K562 (cell line): ENCODE data around the gene SLC26A11. TPM values are rescaled to one million over a fixed set of nuclear protein-coding genes. Genes with fewer than 3 reads are reported as not detected.

Experiments used
- ATAC-seq: fragments of 200-7000 bp; cut with Tn5 transposase; 3 replicates; pipeline ENCODE4 v1.9.1; 2020; ENCODE audit warnings: moderate library complexity
- BruUV-seq: library from RNA; stranded (reverse); fragments of 400-500 nt; replicated peaks from 2 replicates; lab custom pipeline; 2021; lab: Mats Ljungman, UMichigan
- CTCF ChIA-PET: fragments of 300-600 bp; formaldehyde crosslinking; extraction: SDS; loops from one replicate; lab custom pipeline; 2021; ENCODE audit warnings: low intra/inter-chr PET ratio; lab: Yijun Ruan, JAX
- POLR2A ChIA-PET: fragments of 300-600, 350-650 bp; sonication (Branson Sonifier 250); formaldehyde crosslinking; extraction: SDS; loops from one replicate; lab custom pipeline; 2021; ENCODE audit warnings: antibody characterized with exemption, inconsistent platforms; lab: Yijun Ruan, JAX
- DNase-seq, 4 experiments: peaks; one replicate each; pipeline versions ENCODE4 v3.0.0 to v3.0.0-alpha.2; 2011 to 2018; ENCODE audit warnings: low spot score in 3 of 4, mixed read lengths in 3 of 4; ENCODE audit errors: extremely low read depth in 1 of 4
- FAIRE-seq: peaks from 2 replicates; lab custom pipeline; 2011; peaks lifted over from hg19 to GRCh38; lab: Jason Lieb, UNC
- H2AFZ ChIP-seq: 2 replicates; pipeline ENCODE4 v1.6.0; 2011; ENCODE audit warnings: low read depth, low read length, control low read depth, inconsistent platforms
- H3K27ac ChIP-seq: fragments of 200-600 bp; 3 replicates; pipeline ENCODE4 v1.8.0; 2011; ENCODE audit warnings: low read depth, mild to moderate bottlenecking, control low read depth, inconsistent platforms, low read length, moderate library complexity, mixed read lengths; ENCODE audit errors: extremely low read depth
- H3K27me3 ChIP-seq, 2 experiments: fragments of 300-600 bp in 1 of 2; 2 replicates in 1 of 2; 3 replicates in 1 of 2; pipeline versions ENCODE4 v1.6.0 to v1.8.0; 2011; ENCODE audit warnings: inconsistent platforms in 2 of 2, low read length in 2 of 2, mild to moderate bottlenecking in 1 of 2, mixed read lengths in 1 of 2, moderate library complexity in 1 of 2; ENCODE audit not compliant: control insufficient read depth in 2 of 2, insufficient read depth in 2 of 2
- H3K36me3 ChIP-seq: fragments of 300-600 bp; 3 replicates; pipeline ENCODE4 v1.8.0; 2011; ENCODE audit warnings: mild to moderate bottlenecking, low read length, inconsistent platforms; ENCODE audit not compliant: control insufficient read depth, insufficient read depth
- H3K4me1 ChIP-seq, 2 experiments: fragments of 200-600 bp in 1 of 2; replicated peaks in 1 of 2; 2 replicates in 1 of 2; 3 replicates in 1 of 2; pipeline versions ENCODE4 v1.5.1 to v1.8.0; 2011; ENCODE audit warnings: inconsistent platforms in 2 of 2, low read length in 2 of 2, mild to moderate bottlenecking in 1 of 2, mixed read lengths in 1 of 2, moderate library complexity in 1 of 2; ENCODE audit not compliant: control insufficient read depth in 2 of 2, insufficient read depth in 2 of 2
- H3K4me2 ChIP-seq: 2 replicates; pipeline ENCODE4 v1.6.1; 2011; ENCODE audit warnings: low read length, control low read depth, inconsistent platforms, mixed read lengths; ENCODE audit not compliant: insufficient read depth
- H3K4me3 ChIP-seq: fragments of 200-600 bp; sonication (generic), shearing (Covaris generic); 2 replicates; pipeline ENCODE4 v1.5.1; 2016; ENCODE audit warnings: control low read depth, inconsistent platforms
- H3K79me2 ChIP-seq: fragments of 200-600 bp; 3 replicates; pipeline ENCODE4 v1.8.0; 2011; ENCODE audit warnings: low read length, inconsistent platforms; ENCODE audit not compliant: control insufficient read depth, insufficient read depth
- H3K9ac ChIP-seq, 2 experiments: 2 replicates each; pipeline versions ENCODE4 v1.6.0 to v1.6.1; 2011; ENCODE audit warnings: low read depth in 2 of 2, low read length in 2 of 2, control low read depth in 1 of 2, inconsistent platforms in 1 of 2, mild to moderate bottlenecking in 1 of 2, mixed read lengths in 1 of 2; ENCODE audit not compliant: insufficient read depth in 1 of 2
- H3K9me1 ChIP-seq: one replicate; pipeline ENCODE4 v1.6.0; 2011; ENCODE audit warnings: inconsistent platforms, mild to moderate bottlenecking, low read length, moderate library complexity; ENCODE audit not compliant: control insufficient read depth, insufficient read depth
- H3K9me3 ChIP-seq: replicated peaks from 2 replicates; pipeline ENCODE4 v1.5.1; 2011; ENCODE audit warnings: low read depth, low read length, inconsistent platforms; ENCODE audit not compliant: control insufficient read depth, insufficient read depth
- H4K20me1 ChIP-seq: replicated peaks from 2 replicates; pipeline ENCODE4 v1.6.1; 2011; ENCODE audit warnings: low read length, inconsistent platforms, mixed read lengths; ENCODE audit not compliant: control insufficient read depth, insufficient read depth
- CCAR2 ChIP-seq: fragments of 200-400 bp; formaldehyde crosslinking; IDR thresholded peaks from 2 replicates; pipeline ENCODE4 v1.6.1; 2017; ENCODE audit warnings: mild to moderate bottlenecking, low read depth, low read length
- EWSR1 ChIP-seq: fragments of 450-650 bp; IDR thresholded peaks from 2 replicates; pipeline ENCODE4 v1.6.1; 2018; ENCODE audit warnings: borderline replicate concordance, mild to moderate bottlenecking, low read depth, moderate library complexity; ENCODE audit not compliant: partially characterized antibody
- MCM5 ChIP-seq: fragments of 450-650 bp; IDR thresholded peaks from 2 replicates; pipeline ENCODE4 v1.6.1; 2016; ENCODE audit warnings: low read depth
- MTA2 ChIP-seq: fragments of 450-650 bp; IDR thresholded peaks from 2 replicates; pipeline ENCODE4 v1.6.1; 2016; ENCODE audit warnings: low read depth
- POLR3A ChIP-seq: IDR thresholded peaks from 2 replicates; pipeline ENCODE4 v1.6.1; 2011; ENCODE audit warnings: borderline replicate concordance, mild to moderate bottlenecking, moderate library complexity; ENCODE audit not compliant: insufficient read length, insufficient read depth; ENCODE audit errors: extremely low read depth
- PTBP1 ChIP-seq: fragments of 200-400 bp; formaldehyde crosslinking; IDR thresholded peaks from 2 replicates; pipeline ENCODE4 v1.6.1; 2017; ENCODE audit warnings: low read depth, low read length
- SRF ChIP-seq, 2 experiments: fragments of 250-450, 450-650 bp in 1 of 2; sonication (Bioruptor Pico) in 1 of 2; sonication (generic) in 1 of 2; formaldehyde crosslinking; IDR thresholded peaks; 2 replicates each; pipeline versions ENCODE4 v1.5.0 to v1.5.1; 2020 to 2022; ENCODE audit warnings: mild to moderate bottlenecking in 1 of 2, missing genetic modification reagents in 1 of 2
- TEAD2 ChIP-seq: fragments of 450-650 bp; IDR thresholded peaks from 2 replicates; pipeline ENCODE4 v1.6.1; 2016; ENCODE audit warnings: missing genetic modification characterization, control low read depth, missing compliant biosample characterization
- U2AF1 ChIP-seq: fragments of 200-400 bp; formaldehyde crosslinking; optimal IDR thresholded peaks from 2 replicates; pipeline ENCODE3; 2017; ENCODE audit warnings: mild to moderate bottlenecking, low read depth, low read length, moderate library complexity
- ZNF583 ChIP-seq: fragments of 250-450 bp; sonication (Bioruptor Pico); IDR thresholded peaks from 2 replicates; pipeline ENCODE4 v1.4.0; 2020
- ZNF75A ChIP-seq: fragments of 450-650 bp; formaldehyde crosslinking; IDR thresholded peaks from 2 replicates; pipeline ENCODE4 v1.4.0; 2020; ENCODE audit warnings: mild to moderate bottlenecking
- WGBS: fragments of 100-300 bp; shearing (Covaris generic); methylation state at CpG from one replicate; pipeline ENCODE4 v1.1.6; 2016; ENCODE audit warnings: low coverage, mixed read lengths; ENCODE audit not compliant: insufficient coverage; ENCODE audit errors: missing lambda C conversion rate; 5-methylcytosine and 5-hydroxymethylcytosine counted together
- in situ Hi-C: fragments of 300-500 bp; cut with MboI; formaldehyde crosslinking; loops from 4 replicates; pipeline ENCODE4 v1.15.0; 2018; ENCODE audit warnings: inconsistent platforms, mixed read lengths
- intact Hi-C: fragments of 100-400 bp; cut with micrococcal nuclease; formaldehyde crosslinking; loops from 2 replicates; pipeline ENCODE4 v1.14.2; 2022
- polyA plus RNA-seq, 8 experiments: library from polyadenylated mRNA; depleted of rRNA in 4 of 8; stranded (reverse) in 5 of 8; unstranded in 3 of 8; fragments of >200 nt; fragmentation: Nextera tagmentation in 2 of 8; fragmentation: Illumina TruSeq in 1 of 8; extraction: Ambion mirVana in 2 of 8; extraction: Trizol in 1 of 8; gene quantifications; 2 replicates each; pipeline versions ENCODE4 v1.2.1 to v1.2.3, GENCODE V29; 2011 to 2014; ENCODE audit warnings: inconsistent platforms in 1 of 8, missing spikeins in 1 of 8
- total RNA-seq, 7 experiments: library from RNA; depleted of rRNA in 6 of 7; stranded (reverse); fragments of >200 nt in 6 of 7; fragmentation: Illumina TruSeq in 2 of 7; extraction: Trizol in 2 of 7; gene quantifications; 2 replicates each; pipeline versions ENCODE4 v1.2.1 to v1.2.3, GENCODE V29; 2011 to 2021; ENCODE audit warnings: low replicate concordance in 1 of 7
- TF ChIP-seq, protein P1 (sequence below): sonication (generic); formaldehyde crosslinking; IDR thresholded peaks from 2 replicates; pipeline ENCODE4 v1.8.0; 2022; ENCODE audit warnings: mild to moderate bottlenecking, missing genetic modification reagents

Gene SLC26A11
- total and polyA plus RNA-seq, 9 of the 15 experiments (the other 6 are each of a cell fraction or from before 2014, with no cell fraction given): 0.06 to 3.1 (median 1.2) TPM; not detected in 1

GRCh38 chr17:80281516-80281915, 61.3 kb downstream of the SLC26A11 start:
- intact Hi-C loops: no loop called here
- no peaks in the 10 kb centered on the region for H3K9me3 ChIP-seq
- DNase-seq (no peak), FAIRE-seq (peak; percentile 54), ATAC-seq (no peak)
- BruUV-seq: no TSS peak
- H3K9ac ChIP-seq: no peak overlapping the region
- POLR2A ChIA-PET: no interaction called here
- H3K4me1 ChIP-seq: peaks cover 5 to 19% of the 10 kb centered on the region in 2 experiments; a peak in 3 of 5 replicates
- no peak overlapping the region for H3K4me2 ChIP-seq
- in situ Hi-C loops: no loop called here
- peaks cover 7% of the 10 kb centered on the region for H4K20me1 ChIP-seq
- H3K27me3 ChIP-seq: no peaks in the 10 kb centered on the region
- TF ChIP-seq CCAR2 (no peak), ZNF583 (CRISPR knock-in tag) (no peak), MCM5 (no peak), POLR3A (no peak), PTBP1 (no peak), TEAD2 (tag) (no peak), MTA2 (no peak), ZNF75A (CRISPR knock-in tag) (no peak), U2AF1 (no peak), EWSR1 (no peak), SRF (CRISPR knock-in tag; IDR thresholded peaks at IDR 0.05) (no peak)
- TF ChIP-seq, protein P1, sequence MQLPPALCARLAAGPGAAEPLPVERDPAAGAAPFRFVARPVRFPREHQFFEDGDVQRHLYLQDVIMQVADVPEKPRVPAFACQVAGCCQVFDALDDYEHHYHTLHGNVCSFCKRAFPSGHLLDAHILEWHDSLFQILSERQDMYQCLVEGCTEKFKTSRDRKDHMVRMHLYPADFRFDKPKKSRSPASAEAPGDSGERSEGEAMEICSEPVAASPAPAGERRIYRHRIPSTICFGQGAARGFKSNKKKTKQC (CRISPR knock-in tag): no peak
- no peaks in the 10 kb centered on the region for H3K9me1 ChIP-seq
- H3K27ac ChIP-seq: no peak overlapping the region
- CTCF ChIA-PET: no interaction called here
- H3K36me3 ChIP-seq: peaks cover 12% of the 10 kb centered on the region; the same call in 2 of the 3 replicates
- WGBS: 99% methylated on average over 8 of the region's 10 CpGs
- no peak overlapping the region for H2AFZ ChIP-seq
- no peaks in the 10 kb centered on the region; the same call in 2 of the 3 replicates for H3K79me2 ChIP-seq
- H3K4me3 ChIP-seq: no peak overlapping the region
